Right hindlimb (tissue), 1 donor: ENCODE results near the gene C2orf42.
"Not testable (repeated sequence)": the region's sequence is repeated elsewhere in the genome, so short reads cannot be mapped to it uniquely, and the experiment has no call there.

Experiments
- DNase-seq: peaks from one replicate; pipeline ENCODE4 v3.0.0-alpha.2; 2018

C2orf42 gene

GRCh38 chr2:70169654-70170245 lies 21.1 kb downstream of the C2orf42 start:
- DNase-seq, result not testable (repeated sequence)

- DNase-seq, result no peak
These were observed 29.7 kb downstream of the C2orf42 start for GRCh38 chr2:70161069-70161534.

- DNase-seq, result no peak
These were observed 30.3 kb downstream of the C2orf42 start for GRCh38 chr2:70160545-70160944.

DNA sequence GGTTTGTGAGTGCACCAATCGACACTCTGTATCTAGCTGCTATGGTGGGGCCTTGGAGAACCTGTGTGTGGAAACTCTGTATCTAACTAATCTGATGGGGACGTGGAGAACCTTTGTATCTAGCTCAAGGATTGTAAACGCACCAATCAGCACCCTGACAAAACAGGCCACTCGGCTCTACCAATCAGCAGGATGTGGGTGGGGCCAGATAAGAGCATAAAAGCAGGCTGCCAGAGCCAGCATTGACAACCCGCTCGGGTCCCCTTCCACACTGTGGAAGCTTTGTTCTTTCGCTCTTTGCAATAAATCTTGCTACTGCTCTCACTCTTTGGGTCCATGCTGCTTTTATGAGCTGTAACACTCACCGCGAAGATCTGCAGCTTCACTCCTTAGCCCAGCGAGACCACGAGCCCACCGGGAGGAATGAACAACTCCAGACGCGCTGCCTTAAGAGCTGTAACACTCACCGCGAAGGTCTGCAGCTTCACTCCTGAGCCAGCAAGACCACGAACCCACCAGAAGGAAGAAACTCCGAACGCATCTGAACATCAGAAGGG lies 41.6 kb downstream of the C2orf42 start:
- not testable (repeated sequence) for DNase-seq

- DNase-seq, result not testable (repeated sequence)
These were observed 42.5 kb downstream of the C2orf42 start for GRCh38 chr2:70148211-70148760.

GRCh38 chr2:70145851-70146739 lies 44.7 kb downstream of the C2orf42 start:
- no peak for DNase-seq

- DNase-seq, result no peak
These were observed 45.7 kb downstream of the C2orf42 start for GRCh38 chr2:70145144-70145490.

DNA sequence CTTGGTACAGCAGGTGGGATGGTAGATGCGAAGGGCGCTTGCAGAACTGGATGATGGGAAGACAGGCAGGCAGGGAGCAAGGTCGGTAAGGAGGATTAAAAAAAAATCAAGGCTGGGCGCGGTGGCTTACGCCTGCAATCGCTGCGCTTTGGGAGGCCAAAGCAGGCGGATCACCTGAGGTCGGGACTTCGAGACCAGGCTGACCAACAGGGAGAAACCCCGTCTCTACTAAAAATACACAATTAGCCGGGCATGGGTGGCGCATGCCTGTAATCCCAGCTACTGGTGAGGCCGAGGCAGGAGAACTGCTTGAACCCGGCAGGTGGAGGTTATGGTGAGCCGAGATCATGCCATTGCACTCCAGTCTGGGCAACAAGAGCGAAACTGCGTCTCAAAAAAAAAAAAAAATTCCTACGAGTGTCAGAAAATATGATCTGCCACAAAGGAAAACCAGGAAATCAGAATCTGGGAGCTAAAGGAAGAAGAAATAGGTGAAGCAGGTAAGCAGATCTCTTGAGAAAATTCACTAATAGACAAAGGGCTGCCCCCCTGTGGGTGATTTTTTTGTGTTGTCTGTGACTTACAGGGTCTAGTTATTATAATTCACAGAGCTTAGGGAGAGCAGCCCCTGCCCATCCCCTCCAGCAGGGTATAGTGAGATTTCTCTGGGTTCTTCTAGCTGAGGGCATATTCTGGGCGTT lies 46.2 kb downstream of the C2orf42 start:
- DNase-seq, result no peak

DNA sequence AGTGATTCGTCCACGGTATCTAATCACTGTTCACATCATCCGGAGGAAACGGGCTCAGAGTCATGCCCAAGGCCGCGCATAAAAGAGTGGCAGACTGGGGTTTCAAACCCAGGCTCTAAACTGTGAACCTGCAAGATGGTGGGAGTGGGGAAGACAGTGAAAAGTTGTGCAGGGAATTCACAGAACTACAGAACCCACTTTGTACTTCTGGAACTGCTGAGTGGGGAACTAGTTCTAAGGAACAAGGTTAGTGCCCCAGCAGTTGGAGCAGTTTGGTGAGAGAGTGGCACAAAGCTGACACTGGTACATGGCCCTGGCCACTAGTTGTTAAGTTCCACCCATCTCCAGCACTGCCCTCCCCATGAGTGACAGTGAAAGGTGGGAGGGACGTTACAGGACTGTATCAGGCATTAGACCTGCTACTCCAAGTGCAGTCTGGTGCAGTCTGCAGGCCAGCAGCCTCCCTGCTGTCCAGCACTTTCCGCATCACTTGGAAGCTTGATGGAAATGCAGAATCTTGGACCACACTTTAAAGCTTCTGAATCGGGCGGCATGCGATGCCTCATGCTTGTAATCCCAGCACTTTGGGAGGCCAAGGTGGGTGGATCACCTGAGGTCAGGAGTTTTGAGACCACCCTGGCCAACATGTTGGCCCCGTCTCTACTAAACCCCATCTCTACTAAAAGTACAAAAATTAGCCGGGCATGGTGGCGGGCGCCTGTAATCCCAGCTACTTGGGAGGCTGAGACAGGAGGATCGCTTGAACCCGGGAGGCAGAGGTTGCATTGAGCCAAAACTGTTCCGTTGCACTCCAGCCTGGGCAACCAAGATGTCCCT lies 47.3 kb downstream of the C2orf42 start:
- DNase-seq, result peak; percentile 76

DNA sequence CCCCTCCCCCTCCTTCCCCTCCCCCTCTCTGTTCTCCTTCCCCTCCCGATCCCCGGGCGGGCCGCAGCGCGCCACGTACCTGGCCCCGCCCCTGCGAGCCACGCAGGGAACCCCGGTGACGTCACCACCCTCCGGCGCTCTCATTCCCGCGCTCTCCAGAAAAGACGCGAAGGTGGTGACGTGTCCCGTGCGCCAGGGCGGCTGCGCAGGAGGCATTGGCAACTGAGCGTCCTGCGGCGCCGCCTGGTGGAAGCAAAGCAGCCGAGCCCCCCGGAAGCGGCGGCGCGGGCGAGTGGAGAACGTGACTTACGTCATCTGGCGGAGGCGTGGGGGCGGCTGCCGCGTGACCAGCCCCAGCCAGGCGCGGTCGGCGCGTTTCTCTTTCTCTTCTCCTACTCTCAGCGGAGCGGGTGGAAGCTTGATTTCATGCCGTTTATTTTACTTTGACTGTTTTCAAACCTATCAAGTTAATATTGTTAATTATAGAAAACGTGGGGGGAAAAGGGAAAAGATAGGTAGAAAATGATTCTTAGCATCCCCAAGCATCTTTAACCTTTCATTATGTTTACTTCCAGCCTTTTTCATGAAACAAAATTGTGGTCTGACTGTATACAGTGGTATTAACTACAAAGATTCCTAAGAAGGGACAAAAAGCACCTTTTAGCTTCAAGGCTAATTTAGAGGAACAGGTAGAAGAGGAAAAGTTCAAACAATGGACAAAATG lies 48.1 kb downstream of the C2orf42 start:
- DNase-seq, result peak; percentile 100

- DNase-seq, result no peak
These were observed 48.8 kb downstream of the C2orf42 start for GRCh38 chr2:70141902-70142589.

DNA sequence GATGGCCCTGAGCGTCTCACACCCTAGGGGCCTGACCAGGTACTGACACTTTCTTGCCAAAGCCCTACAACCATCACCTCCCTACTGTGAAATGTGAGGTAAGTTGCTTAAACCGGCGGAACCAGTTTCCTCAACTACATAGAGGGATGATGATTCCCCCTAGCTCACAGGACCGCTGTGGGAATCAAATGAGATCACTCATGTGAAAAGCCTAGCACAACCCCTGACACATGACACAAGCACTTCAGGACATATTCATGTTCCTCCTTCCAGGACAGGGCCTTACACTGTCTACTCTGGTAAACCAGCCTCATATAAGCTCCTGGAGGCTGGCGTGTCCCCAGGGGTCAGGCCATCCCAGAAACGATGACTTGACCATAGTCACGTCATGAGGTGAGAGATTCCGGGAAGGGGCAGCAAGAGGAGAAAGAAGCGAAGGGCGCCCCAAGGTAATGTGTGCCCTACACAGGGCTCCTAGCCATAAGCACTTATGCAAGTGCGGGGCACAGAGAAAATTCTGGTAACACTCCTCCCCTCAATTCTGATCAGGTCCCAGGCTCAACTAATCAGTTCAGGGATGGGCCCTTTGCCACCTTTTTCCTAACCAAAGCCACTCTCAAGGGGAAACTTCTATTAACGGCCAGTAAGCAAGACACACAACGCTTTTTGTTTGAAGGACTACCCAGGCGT lies 49.5 kb downstream of the C2orf42 start:
- peak; percentile 39 for DNase-seq

- DNase-seq, result no peak
These were observed 50.0 kb downstream of the C2orf42 start for GRCh38 chr2:70140791-70141211.

GRCh38 chr2:70134323-70134983 lies 56.4 kb downstream of the C2orf42 start:
- DNase-seq, result not testable (repeated sequence)

DNA sequence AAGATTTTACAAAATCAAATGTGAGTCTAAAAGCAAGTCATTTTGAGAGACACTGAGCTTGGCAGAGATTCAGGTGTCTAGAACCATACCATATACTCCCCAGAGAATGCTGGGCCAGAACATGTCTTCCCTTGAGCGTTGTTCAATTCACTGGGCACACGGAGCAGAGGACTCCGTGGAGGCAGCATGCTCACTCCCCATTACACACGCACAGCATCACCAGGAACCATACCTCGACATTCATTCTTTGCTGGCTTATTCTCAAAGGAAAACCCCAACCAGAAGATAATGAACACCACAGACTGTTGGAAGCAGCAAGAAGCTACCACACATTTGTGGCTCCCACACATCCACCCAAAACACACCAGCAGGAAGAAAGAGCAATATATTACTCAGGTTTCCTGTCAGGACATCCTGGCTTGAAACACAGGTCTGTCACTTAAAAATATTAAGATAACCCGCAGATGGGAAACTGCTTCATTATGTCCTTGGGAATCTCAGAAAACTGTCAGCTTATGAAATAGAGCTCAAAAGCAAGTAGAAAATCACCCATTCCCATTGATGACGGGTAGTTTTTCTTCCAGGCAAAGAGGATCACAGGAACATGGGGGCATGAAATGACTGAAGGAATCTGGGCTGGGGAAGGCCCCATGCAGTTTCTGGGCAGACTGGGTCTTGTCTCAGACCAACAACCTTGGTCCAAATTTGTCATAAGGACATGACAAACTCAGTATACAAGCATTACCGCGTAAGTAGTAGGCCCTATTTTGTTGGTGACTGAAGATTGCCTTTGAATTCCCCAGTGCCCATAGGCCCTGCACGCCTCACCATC lies 57.1 kb downstream of the C2orf42 start:
- no peak for DNase-seq

DNA sequence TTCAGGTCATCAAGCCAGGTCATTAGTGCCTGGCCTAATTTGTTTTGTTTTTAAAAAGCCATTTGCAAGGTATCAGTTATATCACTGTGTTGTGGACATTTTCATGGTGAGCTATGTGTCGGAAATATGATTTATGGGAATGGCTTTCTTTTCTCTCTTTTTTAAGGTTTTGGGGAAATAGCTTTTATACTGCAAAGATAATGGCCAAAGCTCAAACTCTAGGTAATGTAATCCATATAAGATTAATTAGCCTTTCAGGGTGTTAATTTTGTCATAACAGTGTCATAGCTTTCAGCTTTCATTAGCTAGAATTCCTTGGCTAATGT lies 57.7 kb downstream of the C2orf42 start:
- DNase-seq, result no peak

DNA sequence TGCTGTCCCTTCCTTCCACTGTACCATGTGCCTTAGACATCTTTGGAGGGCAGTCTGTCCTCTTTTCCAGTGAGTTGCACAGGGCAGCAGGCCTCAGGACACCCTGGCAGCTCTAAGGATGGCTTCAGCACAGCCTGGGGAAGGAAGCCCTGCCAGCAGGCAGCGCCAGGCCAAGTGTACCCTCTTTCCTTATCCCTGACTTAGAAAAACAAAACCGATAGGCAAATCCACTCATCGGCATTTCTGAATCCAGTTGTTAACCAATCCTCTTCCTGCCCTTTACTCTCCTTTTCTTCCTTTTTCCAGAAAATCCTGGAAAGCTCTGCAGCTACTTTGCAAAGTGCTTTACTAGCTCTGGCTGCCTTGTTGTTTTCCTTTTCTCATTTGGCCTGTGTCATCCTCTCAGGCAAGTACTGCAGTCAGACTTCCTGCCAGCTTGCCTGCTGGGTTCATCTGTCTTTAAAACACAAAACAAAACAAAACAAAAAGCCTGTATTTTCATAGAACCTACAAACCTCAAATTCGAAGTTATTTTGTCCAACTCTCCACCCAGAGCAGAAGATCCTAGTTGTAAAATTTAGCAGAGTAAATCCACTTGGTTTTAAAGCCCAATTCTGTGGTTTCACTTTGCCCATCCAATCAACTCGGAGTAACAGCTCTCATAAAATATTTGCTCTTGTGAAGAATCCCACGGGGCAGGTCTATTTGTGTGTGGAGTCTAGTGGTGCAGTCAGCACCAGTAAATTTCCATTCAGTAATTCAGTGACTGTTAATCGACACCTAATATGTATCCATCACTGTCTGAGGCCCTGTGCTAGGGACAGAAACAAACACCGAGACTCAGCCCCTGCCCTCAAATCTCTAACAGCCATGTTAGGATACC lies 58.3 kb downstream of the C2orf42 start:
- peak; percentile 68 for DNase-seq
